Measurements from ENCODE around the gene SETD6. TPM values are rescaled to one million over a fixed set of nuclear protein-coding genes. Genes with fewer than 3 reads are reported as not detected.

Gene SETD6, protein sequence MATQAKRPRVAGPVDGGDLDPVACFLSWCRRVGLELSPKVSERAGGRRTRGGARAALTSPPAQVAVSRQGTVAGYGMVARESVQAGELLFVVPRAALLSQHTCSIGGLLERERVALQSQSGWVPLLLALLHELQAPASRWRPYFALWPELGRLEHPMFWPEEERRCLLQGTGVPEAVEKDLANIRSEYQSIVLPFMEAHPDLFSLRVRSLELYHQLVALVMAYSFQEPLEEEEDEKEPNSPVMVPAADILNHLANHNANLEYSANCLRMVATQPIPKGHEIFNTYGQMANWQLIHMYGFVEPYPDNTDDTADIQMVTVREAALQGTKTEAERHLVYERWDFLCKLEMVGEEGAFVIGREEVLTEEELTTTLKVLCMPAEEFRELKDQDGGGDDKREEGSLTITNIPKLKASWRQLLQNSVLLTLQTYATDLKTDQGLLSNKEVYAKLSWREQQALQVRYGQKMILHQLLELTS
- 11.2 to 17.2 TPM (median 16.0 TPM) in 5 replicates for total RNA-seq (2022; extraction: Qiagen RNA extraction)

DNA sequence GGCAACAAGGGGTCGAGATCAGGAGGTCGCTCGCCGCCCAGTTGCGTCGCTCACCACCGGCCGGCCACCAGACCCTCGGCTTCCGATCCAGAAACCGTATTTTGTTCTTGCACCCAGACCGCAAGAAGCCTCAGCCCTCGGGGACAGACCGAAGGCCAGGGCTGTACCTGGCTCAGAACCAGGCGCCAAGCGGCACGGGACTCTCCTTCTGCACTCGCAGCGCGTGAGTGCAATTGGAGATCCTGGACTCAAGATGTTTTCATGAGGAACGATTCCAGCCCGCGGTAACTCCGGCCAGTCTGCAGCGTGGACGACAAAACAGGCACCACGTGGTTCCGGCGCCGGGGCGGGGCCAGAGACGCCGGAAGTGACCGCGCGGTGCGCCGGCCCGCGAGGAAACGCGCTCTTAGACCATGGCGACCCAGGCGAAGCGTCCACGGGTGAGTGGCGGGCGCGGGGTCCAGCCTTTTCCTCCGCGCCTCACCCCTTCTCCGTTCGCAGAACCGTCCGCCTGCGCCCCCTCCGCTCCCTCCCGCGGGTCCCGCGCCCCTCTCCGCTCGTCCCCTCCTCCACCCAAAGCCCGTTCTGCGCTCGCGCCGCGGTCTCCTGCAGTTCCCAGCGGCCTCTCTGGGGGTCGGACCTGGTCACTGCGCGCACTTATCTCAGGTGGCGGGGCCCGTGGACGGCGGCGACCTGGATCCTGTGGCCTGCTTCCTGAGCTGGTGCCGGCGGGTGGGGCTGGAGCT, at the start of gene SETD6:
Gene SETD6, plus strand, starts transcription at position 393 of the 746 bp plus-strand sequence. Its CDS starts 21 bp downstream, at position 414.

GRCh38 chr16:58499615-58500351, 15.5 kb upstream of the SETD6 start, which contains the start of gene NDRG4:
NDRG4 (plus strand) TSS chr16:58500143; CDS start chr16:58500249, 106 bp downstream.

Other genes starting within 250 kb of the SETD6 start
- not detected in 5 replicates for gene PRSS54, start 220.5 kb upstream of the SETD6 start, total RNA-seq (2022; extraction: Qiagen RNA extraction)
- gene GINS3, start 123.0 kb upstream of the SETD6 start, total RNA-seq (2022; extraction: Qiagen RNA extraction), result 21.5 to 24.9 TPM (median 22.3 TPM) in 5 replicates
- 23.6 to 30.2 TPM (median 28.8 TPM) in 5 replicates for gene NDRG4, start 15.4 kb upstream of the SETD6 start, total RNA-seq (2022; extraction: Qiagen RNA extraction)
- gene CNOT1, start 114.3 kb downstream of the SETD6 start, total RNA-seq (2022; extraction: Qiagen RNA extraction), result 111 to 170 TPM (median 122 TPM) in 5 replicates
- gene SLC38A7, start 169.3 kb downstream of the SETD6 start, total RNA-seq (2022; extraction: Qiagen RNA extraction), result 17.5 to 20.7 TPM (median 19.9 TPM) in 5 replicates
- 176 to 182 TPM (median 177 TPM) in 5 replicates for gene GOT2, start 218.8 kb downstream of the SETD6 start, total RNA-seq (2022; extraction: Qiagen RNA extraction)

Measured in A549 treated with CORT108297 at 1 μM for 4 hours (cell line).